ENCODE results near the gene EPHB4.

GRCh38 chr7:100865372-100865911 lies 38.1 kb upstream of the EPHB4 start:
- TF ChIP-seq MAZ (IDR thresholded peaks at IDR 0.05; ENCODE audit: borderline replicate concordance, low read depth, low read length) (no peak), CTCF (conservative IDR thresholded peaks at IDR 0.05; ENCODE audit: low read depth, low read length) (no peak), RCOR1 (IDR thresholded peaks at IDR 0.05; ENCODE audit: insufficient replicate concordance, low read length) (no peak), RAD21 (IDR thresholded peaks at IDR 0.05; ENCODE audit: low read length) (no peak), RFX5 (IDR thresholded peaks at IDR 0.05; ENCODE audit: low read depth, low read length) (no peak), POLR2A (IDR thresholded peaks at IDR 0.05; ENCODE audit: low read depth, low read length) (no peak), MAFK (IDR thresholded peaks at IDR 0.05; ENCODE audit: low read depth, low read length) (no peak), MXI1 (IDR thresholded peaks at IDR 0.05; ENCODE audit: borderline replicate concordance, low read depth, low read length) (no peak), BHLHE40 (IDR thresholded peaks at IDR 0.05; ENCODE audit: low read depth, low read length) (no peak), USF2 (IDR thresholded peaks at IDR 0.05; ENCODE audit: low read depth, low read length) (no peak)

All from IMR-90 (cell line).